Middle frontal gyrus (tissue), 1 donor: ENCODE data around the gene CDK14.

Source experiments
- DNase-seq: peaks from one replicate; pipeline ENCODE4 v3.0.0-alpha.2; 2015; ENCODE audit warnings: low spot score; ENCODE audit errors: extremely low spot score

The CDK14 gene

DNA sequence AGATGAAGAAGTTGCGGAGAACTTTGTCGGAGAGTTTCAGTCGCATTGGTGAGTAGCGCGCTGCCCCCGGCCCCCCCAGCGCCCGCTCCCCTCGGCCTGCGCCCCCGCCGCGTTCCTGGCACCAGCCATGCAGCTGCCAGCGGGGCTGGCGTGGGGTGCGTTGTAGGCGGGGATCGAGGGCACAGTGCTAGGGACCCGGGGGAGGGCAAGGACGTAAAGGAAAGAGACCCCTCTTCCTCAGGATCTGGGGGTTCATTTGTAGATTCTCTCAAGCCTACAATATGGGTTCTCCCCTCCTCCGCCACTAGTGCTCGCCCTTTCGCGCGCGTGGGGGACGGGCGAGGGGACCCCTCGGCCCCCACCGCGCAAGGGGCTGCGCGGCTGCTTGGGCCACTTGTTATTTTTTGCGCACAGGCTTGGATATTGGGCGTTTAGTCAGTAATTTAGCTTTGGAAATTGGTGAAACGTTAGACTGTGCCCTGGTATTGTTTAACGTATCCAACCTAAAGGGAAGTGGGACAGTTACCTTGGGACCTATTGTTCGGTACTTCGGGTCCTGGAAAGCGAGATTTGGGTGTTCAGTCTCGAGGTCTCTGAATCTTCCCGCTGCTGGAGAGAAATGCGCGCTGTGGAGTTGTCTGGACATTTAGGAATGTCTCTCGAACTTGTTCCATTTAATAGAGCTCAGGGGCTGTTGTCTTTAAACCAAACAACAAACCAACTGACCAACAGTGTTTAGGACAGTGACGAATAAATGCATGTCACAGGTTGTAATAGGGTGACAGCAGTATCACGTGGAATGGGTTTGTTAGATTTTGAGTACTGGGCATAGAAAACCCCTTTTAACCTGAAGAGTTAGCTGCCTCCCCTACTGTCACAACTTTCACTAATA is 796 bp downstream of the CDK14 start:
- DNase-seq, result no peak

DNA sequence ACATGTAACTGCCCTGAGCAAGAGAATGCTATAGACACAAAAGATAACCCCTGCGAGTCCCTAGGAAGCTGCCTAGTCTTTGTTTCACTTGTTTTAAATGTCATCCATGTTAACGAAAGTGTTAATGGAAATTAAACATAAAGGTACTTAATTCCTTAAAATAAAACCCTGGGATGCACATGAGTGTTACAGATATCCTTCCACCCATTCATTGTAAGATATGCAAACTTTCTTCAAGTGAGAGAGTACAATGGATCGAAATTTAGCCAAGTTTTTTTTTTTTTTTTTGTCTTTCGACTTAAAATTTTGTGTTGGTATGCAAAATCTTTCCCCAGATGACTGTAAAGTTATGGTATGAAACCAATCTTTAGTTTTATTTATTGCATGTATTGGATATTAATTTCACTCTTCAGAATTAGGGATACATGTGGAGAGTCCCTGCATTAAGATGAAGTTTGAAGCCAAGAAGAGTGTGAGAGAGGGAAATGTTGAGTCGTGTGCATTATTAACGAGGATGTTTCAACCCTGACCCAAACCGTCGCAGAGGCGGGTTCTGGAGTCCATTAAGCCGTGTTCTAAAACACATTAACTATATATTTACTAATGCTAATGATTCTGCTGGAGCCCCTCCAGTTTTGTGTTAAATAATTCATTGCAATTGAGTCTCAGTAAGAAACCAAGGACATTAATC is 1.6 kb downstream of the CDK14 start:
- DNase-seq, result no peak

DNA sequence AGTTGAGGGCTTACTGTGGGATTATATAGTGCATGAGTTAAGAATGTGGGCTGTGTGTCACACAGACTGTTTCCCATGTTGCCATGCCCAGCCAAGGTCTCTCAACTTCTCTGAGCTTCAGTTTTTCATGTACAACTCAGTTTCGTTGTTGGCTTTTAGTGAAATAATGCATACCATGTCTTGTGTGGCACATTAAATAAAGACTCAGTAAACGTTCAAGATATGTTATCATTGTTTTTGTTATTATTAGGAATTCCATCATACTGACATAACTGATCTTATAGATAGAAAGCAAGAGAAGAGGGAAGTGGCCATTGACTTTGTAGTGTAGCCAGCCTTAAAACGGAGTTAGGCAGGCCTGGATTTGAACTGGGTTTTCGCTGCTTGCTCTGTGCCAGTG is 2.9 kb downstream of the CDK14 start:
- no peak for DNase-seq

DNA sequence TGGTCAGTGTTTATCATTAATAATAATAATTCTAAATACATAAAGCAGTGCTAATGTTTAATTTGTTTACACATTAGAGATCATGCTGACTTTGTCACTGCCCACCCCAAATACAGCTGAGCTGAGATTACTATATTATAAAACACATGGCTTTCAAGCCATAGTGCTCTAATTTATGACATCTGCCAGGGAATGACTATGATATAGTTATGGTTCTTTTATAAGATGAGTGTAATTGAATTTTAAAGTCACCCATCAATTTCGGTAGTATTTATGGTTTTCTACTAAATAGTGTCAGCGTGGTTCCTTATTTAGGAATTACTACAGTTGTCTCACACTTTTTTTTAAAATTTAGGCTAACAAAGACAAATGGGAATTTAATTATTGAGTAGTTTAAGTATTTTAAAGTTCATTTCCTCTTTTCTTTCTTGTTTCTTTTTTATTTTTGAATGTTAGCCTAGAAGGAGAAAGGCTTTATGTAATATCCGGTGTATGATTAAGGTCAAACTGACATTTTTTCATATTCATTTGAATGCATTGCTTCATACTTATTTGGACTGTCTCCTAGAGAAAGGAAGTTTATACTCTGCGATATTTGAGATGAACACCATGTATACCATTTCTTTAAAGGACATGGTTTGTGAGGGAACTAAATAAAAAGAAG is 3.9 kb downstream of the CDK14 start:
- no peak for DNase-seq

DNA sequence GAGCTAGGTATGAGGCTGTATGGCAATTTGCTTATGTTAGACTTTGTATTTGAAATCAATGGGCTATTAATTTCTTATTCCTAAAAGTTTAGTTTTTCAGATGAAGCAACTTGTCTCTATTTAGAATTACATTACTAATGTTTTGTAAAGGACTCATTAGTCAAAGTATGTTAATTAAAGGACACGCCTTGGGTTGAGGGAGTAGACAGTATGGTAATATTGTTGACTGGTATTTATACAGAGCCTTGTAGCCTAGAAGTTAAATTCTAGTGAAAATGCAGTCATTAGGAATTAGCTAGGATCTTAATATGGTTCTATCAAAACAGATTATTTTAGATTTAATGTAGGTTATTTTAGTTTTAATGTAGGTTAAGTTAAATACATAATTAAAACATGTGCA is 6.2 kb downstream of the CDK14 start:
- no peak for DNase-seq

DNA sequence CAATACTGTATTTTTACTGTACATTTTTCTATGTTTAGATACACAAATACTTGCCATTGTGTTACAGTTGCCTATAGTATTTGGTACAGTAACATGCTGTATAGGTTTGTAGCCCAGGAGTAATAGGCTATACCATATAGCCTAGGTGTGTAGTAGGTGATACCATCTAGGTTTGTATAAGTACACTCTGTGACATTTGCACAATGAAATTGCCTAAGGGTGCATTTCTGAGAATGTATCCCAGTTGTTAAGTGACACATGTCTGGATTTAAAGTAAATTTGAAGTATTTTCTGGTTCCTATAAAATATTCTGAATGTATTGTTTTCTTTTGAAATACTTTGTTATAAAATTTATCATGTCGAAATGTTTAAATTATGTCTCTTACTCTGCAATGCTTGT is 7.2 kb downstream of the CDK14 start:
- no peak for DNase-seq

DNA sequence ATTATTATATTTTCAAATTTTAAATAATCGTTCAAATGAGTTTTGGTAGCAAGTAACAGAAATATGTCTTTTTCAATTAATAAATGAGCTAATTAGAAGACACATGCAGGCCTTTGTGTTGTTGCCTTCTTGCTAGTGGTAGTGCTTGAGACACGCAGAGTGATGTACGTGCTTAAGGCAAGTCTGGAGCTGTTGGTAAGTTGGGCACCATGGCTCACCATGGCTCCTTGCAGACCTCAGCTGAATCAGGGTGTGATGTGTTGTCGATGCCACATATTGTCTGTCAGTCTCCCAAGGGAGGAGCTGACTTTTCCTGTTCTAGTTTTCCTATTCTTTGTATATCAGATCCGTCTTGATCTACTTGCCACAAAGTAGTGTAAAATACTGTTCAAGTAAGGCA is 8.3 kb downstream of the CDK14 start:
- no peak for DNase-seq

DNA sequence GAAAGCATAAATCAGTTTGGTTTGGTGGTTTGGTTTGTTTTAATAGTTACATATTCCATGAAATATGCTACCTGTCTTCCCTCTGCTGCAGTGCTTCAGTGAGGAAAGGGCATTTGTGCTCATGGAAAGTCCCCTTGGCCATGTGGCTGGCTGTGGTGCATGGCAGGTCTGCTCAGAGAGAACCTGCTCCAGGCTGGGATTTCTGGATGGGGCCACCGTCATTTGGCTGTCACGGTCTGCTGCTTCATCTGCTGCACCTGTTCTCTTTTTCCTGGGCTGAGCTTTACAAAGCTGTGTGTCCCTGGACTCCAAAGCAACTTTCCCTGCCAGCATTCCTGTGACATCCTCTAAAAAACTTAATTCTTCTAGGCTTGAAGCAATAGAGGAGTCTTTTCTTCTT is 8.9 kb downstream of the CDK14 start:
- DNase-seq, result no peak

DNA sequence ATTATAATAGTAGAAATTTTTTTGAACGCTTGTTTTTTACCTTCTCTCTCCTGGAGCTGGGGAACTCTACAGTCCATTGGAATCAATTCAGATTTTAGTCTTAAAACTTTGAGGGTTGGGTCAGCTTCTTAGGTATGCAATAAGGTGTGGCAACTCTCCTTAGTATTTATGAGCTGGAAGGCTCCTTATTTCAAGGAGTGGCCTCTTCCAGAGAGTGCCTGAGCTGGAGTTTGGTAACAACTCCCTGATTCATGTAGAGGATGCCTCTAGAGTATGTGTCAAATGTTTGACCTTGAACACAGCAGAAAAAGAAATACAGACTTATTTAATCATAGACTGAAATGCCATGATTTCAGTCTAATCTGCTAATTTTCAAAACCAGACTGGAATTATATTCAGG is 11.1 kb downstream of the CDK14 start:
- no peak for DNase-seq

DNA sequence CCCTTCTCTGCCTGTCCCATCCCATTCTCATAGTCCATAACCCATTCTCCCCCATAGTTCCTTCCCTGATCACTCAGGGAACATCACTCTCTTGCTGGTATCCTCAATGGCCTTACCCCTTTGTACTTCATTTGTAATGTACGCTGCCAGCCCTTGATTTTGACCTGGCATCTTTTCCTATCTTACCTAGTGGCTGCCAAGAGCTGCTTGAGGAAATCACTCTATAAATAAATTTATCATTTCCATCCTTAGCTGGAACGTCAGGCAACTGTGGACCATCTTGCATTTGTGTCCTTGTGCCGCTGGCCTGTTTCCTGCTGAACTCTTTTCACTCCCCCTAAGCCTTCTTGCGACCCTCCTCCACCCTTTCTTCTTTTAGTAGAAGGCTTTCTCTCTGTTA is 14.0 kb downstream of the CDK14 start:
- no peak for DNase-seq

DNA sequence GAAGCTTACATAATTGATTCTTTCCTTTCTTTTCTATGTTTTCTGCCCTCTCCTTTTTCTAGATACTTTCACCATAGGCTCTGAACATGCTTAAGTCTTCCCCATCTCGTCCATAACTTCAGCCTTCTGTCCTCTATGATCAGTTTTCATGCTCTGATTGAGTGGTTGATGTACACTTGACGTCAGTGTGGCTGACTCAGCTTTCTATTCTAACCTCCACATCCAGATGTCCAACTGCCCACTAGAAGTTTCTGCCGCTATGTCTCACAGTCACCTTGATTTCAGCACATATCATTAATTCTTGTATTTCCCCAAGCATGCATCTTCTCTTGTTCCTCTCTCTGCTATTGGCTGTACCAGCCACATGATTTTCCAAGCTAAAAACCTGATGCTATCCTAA is 15.0 kb downstream of the CDK14 start:
- DNase-seq, result no peak

DNA sequence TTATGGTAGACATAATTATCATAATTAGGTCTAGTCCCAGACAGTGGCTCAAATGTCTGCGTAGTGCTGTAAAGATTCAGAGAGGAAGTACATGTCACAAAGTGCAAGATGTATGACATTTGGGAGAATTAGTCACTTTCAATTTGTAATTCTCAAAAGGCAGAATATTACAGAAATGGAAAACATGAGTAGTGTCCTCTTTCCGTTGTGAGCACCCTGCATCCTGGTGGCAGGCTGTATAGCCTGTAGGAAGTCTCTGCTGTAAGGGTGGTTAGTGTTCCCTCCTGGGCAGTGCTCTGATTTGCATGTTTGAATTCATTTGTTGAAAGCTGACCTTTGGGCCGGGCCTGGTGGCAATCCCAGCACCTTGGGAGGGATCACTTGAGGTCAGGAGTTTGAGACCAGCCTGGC is 17.0 kb downstream of the CDK14 start:
- no peak for DNase-seq

DNA sequence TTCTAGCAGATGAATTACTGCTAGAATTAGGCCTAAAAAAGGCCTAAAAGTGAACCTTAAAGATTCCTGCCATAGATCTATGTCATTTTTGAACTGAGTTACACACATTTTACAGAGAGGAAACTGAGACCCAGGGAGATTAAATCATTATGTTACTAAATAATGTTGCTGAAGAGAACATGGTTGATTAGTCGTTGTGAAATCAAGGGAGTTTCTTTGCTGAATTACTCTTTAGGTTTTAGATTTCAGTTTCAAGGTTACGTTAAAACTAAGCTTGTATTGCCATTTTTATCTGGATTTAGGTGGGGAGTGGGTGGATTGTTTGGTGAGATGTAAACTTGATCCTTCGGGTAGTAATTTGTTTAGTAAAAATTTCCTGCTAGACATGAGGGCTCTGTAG is 21.3 kb downstream of the CDK14 start:
- DNase-seq, result no peak

DNA sequence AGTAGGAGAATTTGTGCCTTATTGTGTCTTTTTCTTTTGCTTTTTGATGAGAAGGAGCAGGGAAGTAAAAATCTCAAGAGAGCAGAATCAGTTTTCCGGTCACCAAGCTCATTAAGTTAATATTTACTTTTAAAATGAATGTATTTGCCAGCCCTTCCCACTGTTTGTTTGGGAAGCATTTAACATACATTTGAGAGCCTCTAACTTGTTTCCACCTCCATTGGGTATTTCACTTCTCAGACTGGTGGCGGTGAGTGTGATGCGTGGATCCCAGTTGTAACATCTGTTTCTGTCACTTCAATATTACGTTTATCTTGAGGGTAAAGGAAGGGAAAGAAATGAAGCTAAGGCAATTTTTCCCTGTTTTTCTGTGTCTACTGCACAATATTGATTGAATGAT is 22.8 kb downstream of the CDK14 start:
- DNase-seq, result no peak

DNA sequence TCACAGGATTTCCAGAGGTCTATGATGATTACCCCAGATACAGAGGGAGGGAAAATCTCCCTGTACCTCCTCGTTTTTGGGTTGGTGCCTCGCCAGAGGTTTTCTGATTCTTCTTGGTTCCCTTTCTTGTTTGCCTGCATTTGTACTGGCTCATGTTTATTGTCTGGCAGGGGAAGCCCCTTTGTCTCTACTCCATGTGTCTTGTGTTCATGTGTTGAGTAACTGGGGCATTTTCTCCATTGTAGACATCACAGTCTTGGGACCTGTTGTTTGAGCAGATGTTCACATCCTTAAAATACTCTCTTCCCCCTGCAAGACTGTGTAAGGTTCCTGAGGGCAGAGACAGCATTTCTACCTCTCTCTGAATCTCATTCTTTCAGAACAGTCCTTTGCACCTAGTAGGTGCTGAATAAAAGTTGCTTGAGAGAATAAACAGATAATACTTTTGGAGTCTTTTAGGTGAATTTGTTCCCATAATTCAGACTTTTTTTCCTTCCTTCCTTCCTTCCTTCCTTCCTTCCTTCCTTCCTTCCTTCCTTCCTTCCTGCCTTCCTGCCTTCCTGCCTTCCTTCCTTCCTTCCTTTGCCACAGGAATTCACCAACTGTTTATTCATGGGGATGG is 25.1 kb downstream of the CDK14 start:
- no peak for DNase-seq

DNA sequence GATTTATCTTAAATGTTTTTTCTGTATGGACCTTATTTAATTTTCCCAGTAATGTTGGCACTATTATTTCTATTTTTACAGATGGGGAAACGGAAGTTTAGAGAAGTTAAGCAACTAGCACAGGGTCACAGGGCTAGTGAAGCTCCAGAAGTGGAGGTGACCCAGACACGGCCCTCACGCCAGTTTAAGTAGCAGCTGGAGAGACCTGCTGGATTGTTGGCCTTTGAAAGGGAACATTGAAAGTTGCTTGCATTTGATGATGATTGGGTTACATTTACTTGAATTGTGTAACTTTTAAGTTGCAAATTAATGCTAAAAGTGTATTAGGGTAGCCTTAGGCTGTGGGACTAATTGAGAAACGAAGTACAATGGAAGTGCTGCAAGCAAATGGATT is 25.6 kb downstream of the CDK14 start:
- DNase-seq, result no peak

DNA sequence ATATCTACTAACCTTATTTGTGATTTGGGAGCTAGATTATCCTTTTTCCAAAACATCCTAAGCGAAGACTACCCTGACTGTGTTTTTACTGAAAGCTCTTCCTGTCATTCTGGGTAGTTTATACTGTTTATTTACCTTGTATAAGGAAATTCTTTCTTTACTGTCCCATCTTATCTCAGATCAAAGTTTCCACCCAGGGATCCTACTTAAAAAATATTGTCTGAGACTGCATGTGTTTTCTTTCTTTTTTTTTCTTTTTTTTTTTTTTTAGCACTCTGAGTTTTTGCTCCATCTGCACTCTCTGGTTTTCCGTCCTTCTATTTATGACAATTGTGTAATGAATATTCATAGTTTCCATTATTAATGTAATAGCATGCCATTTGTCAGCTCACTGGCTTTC is 26.5 kb downstream of the CDK14 start:
- no peak for DNase-seq

DNA sequence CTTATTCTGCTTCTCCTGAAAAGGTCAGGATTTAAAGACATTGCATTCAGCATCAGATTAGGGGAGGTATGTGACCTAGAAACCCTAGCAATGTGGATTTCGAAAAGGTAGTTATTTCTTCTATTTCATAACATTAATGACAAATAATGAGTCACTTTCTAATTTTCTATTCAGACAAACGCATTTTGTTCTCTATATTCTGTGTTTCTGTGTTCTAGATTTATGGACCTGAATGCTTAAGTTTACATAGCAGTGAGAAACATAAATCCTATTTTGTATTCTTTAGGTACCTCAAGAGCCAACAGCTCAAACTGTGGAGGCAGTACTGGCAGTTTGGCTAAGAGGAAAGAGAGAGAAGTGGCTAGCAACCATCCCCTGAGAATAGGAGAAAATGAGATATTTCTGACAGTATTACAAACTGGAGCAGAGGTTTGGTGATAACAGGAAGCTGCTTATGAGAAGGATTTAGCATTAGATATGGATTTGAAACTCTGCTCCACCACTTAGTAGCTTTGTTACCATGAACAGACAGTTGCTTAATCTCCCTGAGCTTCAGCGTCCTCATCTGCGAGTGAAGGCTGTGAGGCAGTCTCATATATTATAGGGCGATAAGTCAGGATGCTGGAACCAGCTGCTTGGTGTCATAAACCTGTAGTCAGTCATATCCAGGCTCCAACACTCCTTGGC is 28.2 kb downstream of the CDK14 start:
- DNase-seq, result no peak

DNA sequence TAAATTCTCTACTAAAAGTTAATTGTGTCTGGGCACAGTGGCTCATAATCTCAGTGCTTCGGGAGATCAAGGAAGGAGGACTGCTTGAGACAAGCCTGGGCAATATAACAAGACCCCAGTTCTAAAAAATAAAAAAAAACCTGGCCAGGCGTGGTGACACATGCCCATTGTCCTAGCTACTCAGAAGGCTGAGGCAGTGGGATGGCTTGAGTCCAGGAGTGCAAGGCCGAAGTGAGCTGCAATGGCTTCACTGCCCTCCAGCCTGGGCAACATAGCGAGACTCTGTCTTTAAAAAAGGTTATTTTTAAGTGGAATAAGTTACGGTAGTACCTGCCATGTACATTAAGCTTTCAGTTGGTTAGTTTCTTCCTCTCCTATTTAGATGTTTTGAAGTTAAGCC is 28.9 kb downstream of the CDK14 start:
- no peak for DNase-seq

DNA sequence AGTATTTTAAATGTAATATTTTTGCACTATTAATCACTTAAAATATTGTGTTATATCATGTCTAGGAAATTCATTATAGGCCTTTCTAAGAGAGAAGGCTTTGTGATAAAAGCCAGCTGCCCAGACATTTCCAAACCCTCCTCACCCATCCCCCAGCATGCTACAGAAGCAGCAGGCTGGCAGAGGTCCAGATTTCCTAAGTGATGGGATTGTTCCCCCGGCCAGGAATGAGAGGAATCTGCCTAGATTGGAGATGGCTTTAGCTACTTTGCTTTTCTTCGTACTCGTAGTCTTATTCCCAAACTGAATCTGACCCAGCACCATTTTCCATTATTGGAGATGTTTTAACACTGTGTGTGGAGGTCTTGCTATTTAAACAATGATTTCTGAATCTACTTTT is 29.4 kb downstream of the CDK14 start:
- DNase-seq, result no peak

DNA sequence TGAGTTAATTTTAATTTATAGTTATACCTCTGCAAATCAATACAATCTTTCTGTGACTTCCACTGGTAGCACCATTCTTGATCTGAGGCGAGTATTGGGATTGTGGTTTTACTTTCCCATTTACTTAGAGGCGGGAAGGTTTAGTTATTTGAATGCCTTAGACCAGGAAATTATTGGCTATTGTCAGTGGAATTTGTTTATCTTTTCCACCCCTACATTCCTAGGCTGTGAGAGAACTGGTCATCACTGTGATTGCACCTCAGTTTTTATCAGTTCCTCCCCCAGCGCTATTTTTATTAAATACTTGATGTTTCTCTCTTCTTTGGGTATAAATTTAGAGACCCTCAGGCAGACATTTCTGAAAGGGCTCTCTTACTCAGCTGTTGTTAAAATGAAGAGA is 29.9 kb downstream of the CDK14 start:
- DNase-seq, result no peak
